GM19395 (cell line): ENCODE measurements around the gene PLA2R1.

ENCODE experiments used
- ATAC-seq: cut with Tn5 transposase; IDR thresholded peaks from one replicate; pipeline ENCODE4 v1.9.1; 2021; ENCODE audit warnings: mild to moderate bottlenecking, moderate library complexity; ENCODE audit not compliant: unreplicated experiment

Gene PLA2R1

DNA sequence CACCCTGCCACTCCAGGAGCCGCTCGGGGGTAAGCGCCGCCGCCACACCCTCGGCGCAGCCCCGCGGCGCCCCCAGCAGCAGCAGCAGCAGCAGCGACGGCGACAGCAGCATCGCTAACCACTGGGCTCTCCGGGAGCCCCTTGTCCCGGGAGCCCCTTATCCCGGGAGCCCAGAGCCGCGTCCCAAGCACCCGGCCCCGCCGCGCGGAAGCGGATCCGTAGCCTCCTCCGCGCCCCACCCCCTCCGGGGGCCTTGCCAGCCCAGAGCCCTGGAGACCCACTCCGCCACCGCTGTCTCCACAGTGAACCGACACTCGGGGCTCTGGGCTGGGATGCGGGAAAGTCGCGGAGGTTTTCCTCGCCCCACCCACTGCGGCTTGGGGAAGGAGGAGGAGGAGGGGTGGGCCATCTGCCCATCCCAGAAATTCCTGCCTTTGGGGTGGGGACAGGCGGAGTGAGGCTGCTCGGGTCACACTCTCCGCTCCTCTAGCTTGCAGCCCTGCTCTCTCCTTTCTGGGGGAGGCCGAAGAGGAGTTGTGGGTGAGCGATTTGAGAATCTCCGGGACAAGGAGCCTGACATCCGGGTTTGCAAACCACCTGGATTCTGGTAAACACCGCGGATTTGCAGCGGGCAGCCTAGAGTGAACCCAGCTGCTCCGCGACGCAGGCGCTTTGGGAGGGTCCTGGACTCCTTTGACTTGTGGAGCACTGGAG lies at the start of gene PLA2R1:
Gene PLA2R1, minus strand, starts transcription at position 324 of the 714 bp plus-strand sequence. Its CDS starts 212 bp downstream, at position 112.
- ATAC-seq: no peak

DNA sequence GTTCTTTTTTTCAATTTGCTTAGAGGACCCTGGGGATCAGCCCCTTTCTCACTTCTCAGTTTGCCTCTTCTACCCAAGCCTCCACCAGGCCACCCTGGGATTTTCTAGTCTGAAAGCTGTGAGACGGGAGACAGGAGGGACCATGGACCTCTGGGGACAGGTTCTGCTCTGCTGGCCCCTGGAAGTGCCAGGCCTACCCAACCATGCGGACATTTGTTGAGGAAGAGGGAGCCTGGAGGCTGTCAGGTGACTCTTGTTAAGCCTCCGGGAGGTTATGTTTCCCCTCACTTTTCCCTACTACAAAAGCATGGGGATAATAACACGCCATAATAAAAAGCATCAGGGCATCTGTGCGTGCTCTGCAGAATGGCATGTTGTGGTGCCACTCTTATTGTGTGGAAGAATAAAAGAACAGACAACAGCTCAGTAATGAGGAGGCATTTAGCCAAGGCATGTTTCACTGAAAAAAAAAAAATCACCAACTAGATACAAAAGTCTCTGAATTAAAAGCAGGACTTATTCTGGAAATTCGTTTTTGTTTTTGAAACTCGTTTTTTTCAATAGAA lies 48.3 kb upstream of the PLA2R1 start:
- ATAC-seq: peak; percentile 6

DNA sequence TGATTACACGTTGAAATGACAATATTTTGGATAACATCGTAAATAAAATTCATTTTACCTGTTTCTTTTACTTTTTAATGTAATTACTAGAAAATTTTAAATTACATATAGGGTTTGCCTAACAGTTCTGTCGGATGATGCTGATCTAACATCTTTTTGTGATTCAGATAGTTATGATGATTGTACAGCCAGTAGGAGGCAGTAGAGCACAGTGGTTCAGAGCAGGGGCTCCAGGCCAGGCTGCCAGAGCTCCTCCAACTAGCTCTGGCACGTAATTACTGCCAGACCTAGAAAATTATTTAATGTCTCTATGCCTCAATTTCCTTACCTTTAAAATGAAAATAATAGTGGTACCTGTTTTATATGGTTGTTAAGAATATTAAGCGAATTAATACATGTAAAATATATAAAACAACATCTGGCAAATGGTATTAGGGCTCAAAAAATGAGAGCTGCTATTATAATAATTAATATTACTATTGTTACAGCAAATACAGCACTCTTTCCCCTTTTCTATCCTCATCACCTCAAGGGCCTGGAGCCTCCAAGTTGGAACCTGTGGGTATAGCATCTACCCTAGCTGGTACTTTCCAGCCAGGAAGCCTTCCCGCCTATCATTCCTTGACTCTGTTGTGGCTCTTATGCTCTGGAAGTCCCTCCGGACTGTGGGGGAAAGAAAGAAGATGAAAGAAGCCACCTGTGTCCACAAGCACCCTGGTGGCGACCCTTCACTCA lies 47.7 kb upstream of the PLA2R1 start:
- peak; percentile 80 for ATAC-seq

DNA sequence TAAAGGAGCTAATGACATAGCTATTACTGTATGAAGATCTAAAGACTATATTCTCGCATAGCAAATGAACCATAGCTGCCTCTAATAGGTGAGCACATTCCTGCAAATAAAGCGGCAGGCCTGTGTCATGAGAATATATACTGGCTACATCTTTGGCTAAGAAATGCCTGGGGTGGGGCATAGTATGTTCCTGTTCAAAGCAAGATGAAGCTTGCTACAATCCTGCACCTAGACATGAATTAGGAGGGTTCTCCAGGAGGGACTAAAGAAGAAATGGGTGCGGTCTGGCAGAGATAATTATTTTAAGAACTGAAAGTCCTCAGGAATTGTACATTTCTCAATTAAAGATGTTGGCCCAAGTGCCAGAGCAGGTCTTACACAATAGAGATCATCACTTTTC lies 46.8 kb upstream of the PLA2R1 start:
- ATAC-seq: no peak

DNA sequence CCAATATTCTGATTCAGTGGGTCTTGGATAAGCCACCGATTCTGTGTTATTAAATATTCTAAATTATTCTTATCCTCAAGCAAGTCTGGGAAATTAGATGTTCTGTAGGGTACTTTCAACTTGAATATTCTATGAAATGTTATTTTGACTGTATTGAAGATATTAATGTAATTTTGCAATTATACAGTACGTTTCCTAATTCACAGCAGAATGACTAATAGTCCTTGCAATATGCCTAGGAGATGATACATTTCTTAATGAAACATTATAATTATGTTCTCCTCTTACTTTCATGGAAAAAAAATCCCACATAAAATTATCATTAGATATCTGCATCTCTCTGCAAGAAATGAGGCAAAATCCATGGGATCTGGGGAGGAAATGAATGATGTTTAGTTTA lies 46.2 kb upstream of the PLA2R1 start:
- no peak for ATAC-seq

DNA sequence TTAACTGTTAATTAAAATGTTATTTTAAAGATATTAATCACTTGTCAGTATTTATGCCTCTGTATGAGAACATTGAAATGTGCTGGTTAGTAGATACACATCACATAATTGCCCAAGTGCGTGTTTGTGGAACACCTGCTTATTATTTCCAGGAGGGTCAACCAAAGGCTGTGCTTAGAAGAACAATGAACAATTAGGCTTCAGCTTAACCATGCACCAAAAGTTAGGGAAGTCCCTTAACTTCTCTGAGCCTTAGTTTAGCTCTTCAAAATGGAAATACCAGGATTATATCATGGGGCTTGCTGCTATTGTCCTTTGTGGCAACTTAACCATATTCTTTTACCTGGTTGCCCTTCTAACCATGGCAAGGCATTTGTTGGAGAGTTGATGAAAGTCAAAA lies 43.0 kb upstream of the PLA2R1 start:
- ATAC-seq: no peak

DNA sequence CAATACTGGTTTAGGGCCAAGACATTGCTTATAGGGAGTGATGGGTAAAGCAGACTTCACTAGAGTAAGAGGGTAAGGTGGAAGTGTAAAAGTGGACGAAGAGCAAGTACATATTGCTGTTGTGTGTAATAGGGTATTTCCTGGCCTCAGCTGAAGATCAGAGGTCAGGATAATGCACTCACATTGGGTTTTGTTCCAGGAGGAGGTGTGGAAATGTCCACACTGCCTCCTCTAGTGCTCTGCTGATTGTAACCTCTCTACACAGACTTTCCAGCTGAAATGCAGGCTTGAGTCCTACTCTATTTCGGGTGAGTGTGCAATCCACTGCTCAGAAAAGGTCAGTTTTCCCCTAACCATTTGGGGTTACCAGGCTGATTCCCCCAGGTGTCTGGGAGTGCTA lies 41.7 kb upstream of the PLA2R1 start:
- ATAC-seq: no peak

DNA sequence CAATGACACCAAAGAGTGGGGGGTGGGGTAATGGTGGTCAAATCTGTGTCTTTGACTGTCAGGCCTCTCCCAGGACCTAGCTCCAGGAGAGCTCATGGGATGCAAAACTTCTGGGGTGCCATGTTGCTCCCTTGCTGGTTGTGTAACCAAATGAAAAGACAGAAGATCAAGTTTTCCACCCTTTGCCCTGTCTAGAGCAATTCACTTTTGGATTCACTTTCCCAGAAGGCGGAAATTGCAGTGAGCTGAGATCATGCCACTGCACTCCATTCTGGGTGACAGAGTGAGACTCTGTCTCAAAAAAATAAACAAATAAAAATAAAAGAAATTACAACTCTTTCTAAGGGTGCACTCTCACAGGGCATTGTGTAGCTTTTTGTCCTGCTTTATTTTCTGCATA lies 34.9 kb upstream of the PLA2R1 start:
- no peak for ATAC-seq

DNA sequence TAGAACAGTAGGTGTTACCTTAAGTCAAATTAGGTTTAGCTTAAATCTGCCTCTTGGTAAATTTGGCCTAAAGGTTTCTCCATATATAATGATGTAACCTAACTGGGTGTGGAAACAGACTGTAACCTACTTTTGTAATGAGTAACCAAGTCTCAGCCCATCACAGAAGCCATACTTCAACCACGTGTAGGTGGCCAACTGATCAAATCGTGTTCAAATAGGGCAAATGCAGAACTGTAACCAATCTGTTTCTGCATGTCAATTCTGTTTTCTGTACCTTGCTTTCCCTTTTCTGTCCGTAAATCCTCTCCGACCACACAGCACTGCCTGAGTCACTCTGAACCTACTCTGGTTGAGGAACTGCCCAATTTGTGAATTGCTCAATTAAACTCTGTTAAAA lies 34.0 kb upstream of the PLA2R1 start:
- ATAC-seq: no peak

DNA sequence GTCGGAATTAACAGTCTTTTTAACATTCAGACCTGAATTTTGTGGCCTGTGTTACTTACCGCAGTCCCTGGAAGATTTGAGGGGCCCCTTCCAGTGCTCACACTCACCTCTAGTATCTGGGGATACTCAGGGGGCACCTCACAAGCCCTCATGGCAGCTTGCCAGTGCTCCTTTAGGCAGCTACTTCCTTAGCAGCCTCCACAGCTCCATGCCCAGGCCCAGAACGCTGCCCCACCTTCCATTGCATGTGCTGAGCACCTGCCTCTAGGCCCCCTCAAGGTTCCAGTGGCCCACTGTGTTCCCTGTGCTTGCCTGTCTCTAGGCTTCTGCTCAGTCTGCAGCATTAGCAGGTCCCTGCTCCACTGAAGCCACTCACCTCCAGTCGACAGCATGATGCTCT lies 30.0 kb upstream of the PLA2R1 start:
- no peak for ATAC-seq

DNA sequence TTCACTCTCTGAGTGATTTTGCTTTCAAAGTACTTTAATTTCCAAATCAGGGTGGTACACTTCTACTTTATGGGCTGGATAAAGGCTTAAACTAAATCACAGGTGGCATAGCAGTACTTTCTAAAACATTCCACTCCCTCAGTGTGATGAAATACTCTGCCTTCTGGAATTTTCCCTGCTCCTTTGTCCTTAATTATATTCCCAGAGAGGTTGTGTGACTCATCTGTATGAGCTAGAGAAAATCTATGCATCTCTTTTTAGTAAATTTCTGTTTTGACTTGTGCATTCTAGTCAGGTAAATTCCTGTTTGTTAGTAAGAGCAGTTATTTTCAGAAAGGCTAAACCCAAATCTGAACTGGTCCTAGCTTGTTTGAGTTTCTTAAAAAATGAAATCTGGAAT lies 29.0 kb upstream of the PLA2R1 start:
- no peak for ATAC-seq

DNA sequence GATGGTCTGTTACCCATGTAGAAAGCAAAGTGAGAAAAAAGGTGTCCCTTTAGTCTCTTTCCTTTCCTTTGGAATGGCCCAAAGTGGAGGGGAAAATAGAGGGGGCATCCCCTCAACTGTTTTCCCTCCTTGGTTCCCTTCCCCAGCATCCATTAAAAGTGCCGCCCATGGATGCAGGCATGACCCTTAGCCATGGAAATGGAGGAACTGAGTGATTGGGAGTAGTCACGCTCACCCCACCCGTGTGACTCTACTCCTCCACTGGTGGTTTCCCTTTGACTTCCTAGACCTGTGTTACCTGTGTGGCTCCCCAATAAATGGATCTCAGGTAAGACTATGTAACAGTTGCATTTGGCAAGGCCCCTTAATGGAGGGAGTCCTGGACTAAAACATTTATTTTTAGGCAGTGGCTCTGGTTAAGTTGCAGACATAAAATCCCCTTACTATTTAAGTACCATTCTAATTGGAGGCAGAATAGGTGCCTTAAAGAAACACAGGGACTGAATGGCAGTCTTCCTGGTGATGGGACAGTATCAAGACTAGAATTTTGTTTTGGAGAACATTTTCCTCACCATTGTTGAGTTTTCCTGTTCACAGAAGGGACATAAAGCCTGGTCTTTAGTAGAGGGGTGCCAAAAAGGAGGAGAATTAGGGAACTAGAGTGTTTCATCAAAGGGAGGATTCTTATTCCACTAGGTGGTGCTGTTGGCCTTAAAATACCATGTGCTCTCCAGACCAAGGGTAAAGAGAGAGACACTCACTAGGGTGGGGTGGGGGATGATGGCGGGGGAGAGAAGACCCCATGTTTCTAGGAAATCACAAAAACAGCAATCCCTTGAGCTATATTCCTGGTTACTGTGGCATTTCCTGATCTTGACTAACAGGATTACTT lies 25.7 kb upstream of the PLA2R1 start:
- ATAC-seq: no peak

DNA sequence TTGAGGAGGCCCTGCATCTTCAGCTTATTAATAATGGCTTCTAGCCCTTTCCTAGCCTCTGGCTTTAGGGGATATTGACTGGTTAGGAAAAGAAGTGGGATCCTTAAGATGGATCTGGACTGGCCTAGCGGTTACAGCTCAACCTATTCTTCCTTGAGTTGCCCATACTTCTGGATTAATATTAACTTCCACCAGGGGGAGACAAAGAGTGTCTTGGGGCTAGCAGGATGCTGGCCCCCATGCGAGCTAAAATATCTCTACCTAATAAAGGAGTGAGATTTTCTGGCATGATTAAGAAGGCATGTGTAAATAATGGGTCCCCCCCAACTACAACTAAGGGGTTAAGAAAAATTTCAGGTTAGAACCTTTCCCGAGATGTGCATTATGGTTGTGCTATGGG lies 23.2 kb upstream of the PLA2R1 start:
- no peak for ATAC-seq

DNA sequence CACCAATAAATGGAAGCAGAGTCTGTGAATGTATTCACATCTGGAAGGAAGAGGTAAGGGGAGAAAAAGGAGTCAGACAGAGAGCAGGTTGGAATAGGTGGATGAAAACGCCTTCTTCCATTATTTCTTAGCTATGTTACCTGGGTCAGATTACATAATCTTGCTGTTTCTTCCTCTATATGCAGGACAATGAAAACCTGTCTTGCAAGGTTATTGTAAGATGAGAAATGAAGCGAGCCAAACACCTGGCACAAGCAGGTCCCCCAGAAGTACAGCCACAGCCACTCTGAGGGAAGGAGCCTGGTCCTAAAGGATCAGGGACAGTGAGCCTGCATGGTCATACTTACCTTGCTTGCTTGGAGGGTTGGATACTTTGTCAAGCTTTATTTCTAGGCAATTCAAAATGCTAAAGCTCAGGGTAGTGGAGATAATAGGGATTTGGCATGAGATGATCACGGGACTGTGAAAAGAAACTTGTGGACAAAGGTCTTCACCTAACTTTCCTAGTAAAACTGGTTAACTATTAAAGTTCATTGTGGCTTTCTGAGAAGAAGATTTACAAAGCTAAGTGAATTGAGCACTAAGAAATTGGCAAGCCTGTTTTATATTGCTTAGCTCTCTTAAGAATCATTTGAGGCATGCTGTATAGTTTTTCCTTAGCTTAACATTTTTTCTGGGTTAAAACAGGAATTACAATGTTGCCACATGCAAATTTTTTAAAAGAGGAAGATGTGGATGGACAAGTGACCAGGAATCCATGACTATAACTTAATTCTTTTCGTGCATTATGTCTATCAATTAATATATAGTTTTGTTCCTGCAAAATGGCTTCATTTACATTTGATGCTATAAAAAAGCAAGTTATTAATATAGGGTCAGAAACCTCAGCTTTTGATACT lies 15.7 kb upstream of the PLA2R1 start:
- ATAC-seq: no peak

DNA sequence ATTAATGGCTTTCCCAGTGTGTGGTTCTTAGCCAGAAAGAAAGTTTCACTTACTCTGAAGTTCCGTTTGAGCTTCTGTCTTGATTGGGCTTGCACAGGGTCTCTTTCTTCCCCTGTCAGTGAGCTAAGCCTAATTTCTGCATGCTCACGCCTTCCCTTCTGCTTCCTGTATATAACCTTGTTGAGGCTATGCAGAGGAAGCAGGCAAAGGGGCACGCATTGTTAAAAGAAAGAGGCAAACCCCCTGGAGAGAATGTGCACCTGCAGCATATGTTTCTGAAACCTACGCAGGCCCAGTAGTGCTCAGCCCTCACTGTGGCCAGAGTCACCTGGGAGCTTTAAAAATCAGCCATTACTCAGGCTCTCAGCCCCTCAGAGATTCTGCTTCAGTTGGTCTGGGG lies 14.5 kb upstream of the PLA2R1 start:
- no peak for ATAC-seq

DNA sequence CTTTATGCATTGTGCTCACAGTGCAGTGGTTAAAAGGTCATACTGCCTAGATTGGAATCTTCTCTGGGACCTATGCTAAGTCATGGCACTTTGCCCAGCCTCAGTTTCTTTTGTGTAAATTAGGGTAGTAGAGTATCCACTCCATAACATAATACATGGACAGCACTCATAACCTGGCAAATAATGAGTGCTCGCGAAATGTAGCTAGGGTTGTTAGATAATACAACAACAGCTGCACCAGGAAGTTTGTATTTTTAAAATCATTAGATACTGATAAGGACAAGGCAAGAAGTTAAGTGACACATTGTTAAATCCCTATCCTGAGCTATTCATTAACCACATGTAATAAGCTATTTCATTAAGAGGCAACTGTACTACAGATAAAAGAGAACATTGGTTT lies 13.8 kb upstream of the PLA2R1 start:
- ATAC-seq: no peak

DNA sequence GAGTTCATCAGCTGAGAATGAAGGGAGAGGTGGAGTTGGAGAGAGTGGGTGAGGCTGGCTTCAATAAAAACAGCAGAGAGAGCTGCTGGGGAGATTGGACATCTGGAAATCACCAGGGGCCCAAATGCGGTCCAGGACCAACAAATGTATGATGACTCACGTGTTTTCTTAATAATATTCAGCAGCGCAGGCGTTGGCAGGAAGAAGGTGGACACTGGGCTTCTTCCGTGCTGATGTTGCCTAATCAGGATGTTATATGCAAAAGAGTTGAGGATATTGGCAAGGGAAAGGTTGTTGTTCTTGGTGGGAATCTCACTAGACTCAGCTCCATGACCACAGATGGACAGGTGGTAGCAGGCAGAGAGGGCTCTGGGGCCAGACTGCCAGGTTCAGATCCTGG lies 12.8 kb upstream of the PLA2R1 start:
- ATAC-seq: no peak

DNA sequence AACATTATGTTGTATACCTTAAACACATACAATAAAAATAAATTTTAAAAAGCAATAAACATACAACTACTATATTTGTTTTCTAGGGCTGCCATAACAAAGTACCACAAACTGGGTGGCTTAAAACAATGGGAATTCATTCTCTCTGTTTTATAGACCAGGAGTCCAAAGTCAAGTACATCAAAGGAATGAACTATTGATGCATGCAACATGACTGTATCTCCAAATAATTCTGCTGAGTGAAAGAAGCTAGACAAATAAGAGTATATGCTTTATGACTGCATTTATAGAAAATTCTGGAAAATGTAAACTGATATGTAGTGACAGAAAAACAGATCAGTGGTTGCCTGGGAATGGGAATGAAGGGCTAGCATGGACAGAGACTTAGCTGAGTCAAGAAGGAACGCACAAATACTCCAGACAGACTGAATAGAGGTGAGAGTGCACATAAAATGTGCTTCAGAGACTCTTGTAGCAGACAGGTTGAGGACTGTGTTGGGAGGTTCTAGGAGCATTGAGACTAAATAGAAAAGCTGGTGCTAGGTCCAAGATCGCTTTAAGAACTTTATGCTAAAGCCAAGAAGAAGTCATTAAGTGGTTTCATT lies 11.0 kb upstream of the PLA2R1 start:
- no peak for ATAC-seq

DNA sequence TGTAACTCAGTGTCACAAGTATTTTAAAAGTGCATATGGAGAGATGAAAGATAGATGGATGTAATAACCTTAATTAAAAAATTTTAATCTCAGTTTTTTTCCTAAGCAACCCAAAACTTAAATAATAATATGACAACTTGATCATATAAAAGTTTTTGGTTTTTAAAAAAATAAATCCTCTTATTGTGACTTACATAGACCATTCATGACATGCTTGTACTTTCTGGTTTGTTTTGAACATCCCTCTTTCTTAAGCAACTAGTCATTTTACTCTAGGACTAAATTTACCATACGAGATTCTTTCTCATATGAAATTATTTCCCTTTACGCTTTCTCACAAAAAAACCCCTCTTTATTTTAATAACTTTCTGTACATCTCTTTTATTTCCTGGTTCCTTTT lies 6.5 kb upstream of the PLA2R1 start:
- no peak for ATAC-seq

DNA sequence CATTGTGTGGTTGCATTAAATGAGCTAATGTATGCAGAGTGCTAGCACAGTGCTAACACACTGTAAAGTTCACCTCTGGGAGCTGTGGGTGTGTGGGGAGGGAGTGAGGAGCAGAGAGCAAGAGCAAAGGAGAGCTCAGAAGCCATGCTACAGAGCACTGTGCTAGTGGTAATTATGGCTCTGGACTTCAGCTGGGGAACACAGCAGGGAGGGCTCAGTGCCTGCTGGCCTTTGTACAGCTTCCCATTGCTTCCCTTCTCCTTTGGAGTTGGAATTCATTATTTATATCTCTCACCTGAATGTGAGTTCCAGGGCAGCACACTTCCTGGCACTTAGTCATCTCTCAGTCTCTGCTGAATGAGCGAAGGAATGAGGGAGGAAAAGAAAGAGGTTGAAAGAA lies 2.5 kb upstream of the PLA2R1 start:
- ATAC-seq: no peak
